MG63 (cell line): Measurements from ENCODE around the gene TTC33. TPM values are rescaled to one million over a fixed set of nuclear protein-coding genes. Genes with fewer than 3 reads are reported as not detected.
A peak's percentile ranks its signal among the peaks of the same experiment; 100 is the strongest.

ENCODE experiments used
- DNase-seq: peaks from one replicate; pipeline ENCODE4 v3.0.0-alpha.2; 2020
- H3K27me3 ChIP-seq: fragments of 250-450 bp; sonication (Bioruptor Pico); 2 replicates; pipeline ENCODE4 v1.5.1; 2020; ENCODE audit warnings: mild to moderate bottlenecking, moderate library complexity
- H3K36me3 ChIP-seq: fragments of 250-450 bp; sonication (Bioruptor Pico); 2 replicates; pipeline ENCODE4 v1.5.1; 2020; ENCODE audit warnings: mild to moderate bottlenecking, moderate library complexity
- H3K4me3 ChIP-seq: fragments of 250-450 bp; sonication (Bioruptor Pico); 2 replicates; pipeline ENCODE4 v1.5.1; 2020; ENCODE audit warnings: mild to moderate bottlenecking, moderate library complexity
- H3K9me3 ChIP-seq: fragments of 250-450 bp; sonication (Bioruptor Pico); 2 replicates; pipeline ENCODE4 v1.5.1; 2020; ENCODE audit warnings: mild to moderate bottlenecking, moderate library complexity
- total RNA-seq: library from RNA; depleted of rRNA; stranded (reverse); fragments of >200 nt; shearing (Covaris generic); gene quantifications from 2 replicates; pipeline ENCODE4 v1.2.3, GENCODE V29; 2014; ENCODE audit warnings: low replicate concordance

The TTC33 gene
- total RNA-seq, 1 experiment from 2014 or later = 16.3 TPM

- Histone ChIP-seq H3K36me3 (no peaks in the 10 kb centered on the region; the same call in 1 of the 2 replicates), H3K9me3 (peaks cover 6% of the 10 kb centered on the region), H3K27me3 (no peaks in the 10 kb centered on the region), H3K4me3 (no peak overlapping the region)
- DNase-seq = no peak
These were observed 61.3 kb downstream of the TTC33 start for GRCh38 chr5:40694433-40694832.

- Histone ChIP-seq H3K27me3 (no peaks in the 10 kb centered on the region), H3K9me3 (peaks cover 6% of the 10 kb centered on the region), H3K4me3 (no peak overlapping the region), H3K36me3 (no peaks in the 10 kb centered on the region; the same call in 1 of the 2 replicates)
- DNase-seq = no peak
These were observed 63.9 kb downstream of the TTC33 start for GRCh38 chr5:40691894-40692293.

GRCh38 chr5:40690267-40690666 is 65.5 kb downstream of the TTC33 start:
- H3K4me3 ChIP-seq = no peak overlapping the region
- no peaks in the 10 kb centered on the region; the same call in 1 of the 2 replicates for H3K36me3 ChIP-seq
- DNase-seq = no peak
- H3K9me3 ChIP-seq = peaks cover 6% of the 10 kb centered on the region
- H3K27me3 ChIP-seq = no peaks in the 10 kb centered on the region

- DNase-seq = peak; percentile 66
- H3K4me3 ChIP-seq = no peak overlapping the region
- H3K27me3 ChIP-seq = no peaks in the 10 kb centered on the region
- peaks cover 2% of the 10 kb centered on the region for H3K9me3 ChIP-seq
- no peaks in the 10 kb centered on the region; the same call in 1 of the 2 replicates for H3K36me3 ChIP-seq
These were observed 66.3 kb downstream of the TTC33 start for GRCh38 chr5:40689438-40689837.

- H3K36me3 ChIP-seq = no peaks in the 10 kb centered on the region; the same call in 1 of the 2 replicates
- H3K9me3 ChIP-seq = no peaks in the 10 kb centered on the region
- H3K4me3 ChIP-seq = no peak overlapping the region
These were observed 66.8 kb downstream of the TTC33 start for GRCh38 chr5:40688996-40689395.

GRCh38 chr5:40688127-40688761 is 67.5 kb downstream of the TTC33 start:
- no peak overlapping the region for H3K4me3 ChIP-seq
- H3K36me3 ChIP-seq = no peaks in the 10 kb centered on the region
- H3K27me3 ChIP-seq = no peaks in the 10 kb centered on the region
- peak; percentile 64 for DNase-seq
- no peaks in the 10 kb centered on the region for H3K9me3 ChIP-seq

More at GRCh38 chr5:40688996-40689395, 66.8 kb downstream of the TTC33 start:
- H3K27me3 ChIP-seq = no peaks in the 10 kb centered on the region
- no peak for DNase-seq

GRCh38 chr5:40687321-40687720 is 68.4 kb downstream of the TTC33 start:
- Histone ChIP-seq H3K27me3 (no peaks in the 10 kb centered on the region), H3K36me3 (no peaks in the 10 kb centered on the region), H3K4me3 (no peak overlapping the region), H3K9me3 (no peaks in the 10 kb centered on the region)
- DNase-seq = no peak

GRCh38 chr5:40685976-40686486 is 69.7 kb downstream of the TTC33 start:
- DNase-seq = no peak
- Histone ChIP-seq H3K36me3 (no peaks in the 10 kb centered on the region), H3K4me3 (no peak overlapping the region), H3K9me3 (no peaks in the 10 kb centered on the region), H3K27me3 (no peaks in the 10 kb centered on the region)

- Histone ChIP-seq H3K36me3 (no peaks in the 10 kb centered on the region), H3K4me3 (no peak overlapping the region), H3K27me3 (no peaks in the 10 kb centered on the region), H3K9me3 (no peaks in the 10 kb centered on the region)
- no peak for DNase-seq
These were observed 70.6 kb downstream of the TTC33 start for GRCh38 chr5:40685193-40685592.

GRCh38 chr5:40683305-40683704 is 72.5 kb downstream of the TTC33 start:
- H3K36me3 ChIP-seq = no peaks in the 10 kb centered on the region
- no peak for DNase-seq
- H3K9me3 ChIP-seq = no peaks in the 10 kb centered on the region
- H3K27me3 ChIP-seq = no peaks in the 10 kb centered on the region
- H3K4me3 ChIP-seq = no peak overlapping the region

- no peak overlapping the region for H3K4me3 ChIP-seq
- DNase-seq = no peak
- H3K9me3 ChIP-seq = no peaks in the 10 kb centered on the region
- H3K27me3 ChIP-seq = no peaks in the 10 kb centered on the region
- H3K36me3 ChIP-seq = no peaks in the 10 kb centered on the region
These were observed 73.4 kb downstream of the TTC33 start for GRCh38 chr5:40682154-40683017.

GRCh38 chr5:40681363-40682153 is 74.2 kb downstream of the TTC33 start:
- Histone ChIP-seq H3K36me3 (no peaks in the 10 kb centered on the region), H3K9me3 (no peaks in the 10 kb centered on the region), H3K27me3 (no peaks in the 10 kb centered on the region), H3K4me3 (no peak overlapping the region)
- DNase-seq = no peak

GRCh38 chr5:40680741-40681362 is 74.9 kb downstream of the TTC33 start:
- DNase-seq = no peak
- Histone ChIP-seq H3K27me3 (no peaks in the 10 kb centered on the region), H3K36me3 (no peaks in the 10 kb centered on the region), H3K9me3 (no peaks in the 10 kb centered on the region), H3K4me3 (peak overlapping the region; percentile 88)

GRCh38 chr5:40679913-40680681 is 75.7 kb downstream of the TTC33 start, which contains the start of gene PTGER4:
Gene PTGER4, plus strand, starts transcription at chr5:40679915. Its CDS starts 1,079 bp downstream, at chr5:40680994.
- Histone ChIP-seq H3K4me3 (peak within 1 kb of the TSS; percentile 88), H3K36me3 (no peaks in the 10 kb centered on the region), H3K9me3 (no peaks in the 10 kb centered on the region), H3K27me3 (no peaks in the 10 kb centered on the region)
- DNase-seq = no peak

GRCh38 chr5:40679148-40679912 is 76.4 kb downstream of the TTC33 start:
- Histone ChIP-seq H3K36me3 (no peaks in the 10 kb centered on the region), H3K9me3 (no peaks in the 10 kb centered on the region), H3K4me3 (peak overlapping the region; percentile 88), H3K27me3 (no peaks in the 10 kb centered on the region)
- DNase-seq = peak; percentile 92
